Cardiac muscle cell (in vitro differentiated cells and primary cell): ENCODE measurements around the gene NOD1. TPM values are rescaled to one million over a fixed set of nuclear protein-coding genes. Genes with fewer than 3 reads are reported as not detected.
"Not testable (repeated sequence)": the region's sequence is repeated elsewhere in the genome, so short reads cannot be mapped to it uniquely, and the experiment has no call there.

ENCODE experiments used
- DNase-seq, 2 donors: peaks; one replicate each; pipeline versions ENCODE4 v3.0.0 to v3.0.0-alpha.2; 2010 to 2017; ENCODE audit warnings: low read depth in 1 of 2, low spot score in 1 of 2
- H3K27ac ChIP-seq: fragments of 200-600 bp; sonication (generic); 2 replicates; pipeline ENCODE4 v1.5.1; 2016
- H3K27me3 ChIP-seq: fragments of 200-600 bp; sonication (generic); 2 replicates; pipeline ENCODE4 v1.6.0; 2016; ENCODE audit warnings: control low read depth
- H3K36me3 ChIP-seq: fragments of 200-600 bp; sonication (generic); 2 replicates; pipeline ENCODE4 v1.5.1; 2016; ENCODE audit warnings: control low read depth
- H3K4me1 ChIP-seq: fragments of 200-600 bp; sonication (generic); 2 replicates; pipeline ENCODE4 v1.8.1; 2017; ENCODE audit warnings: low read depth, mild to moderate bottlenecking, mixed run types
- H3K4me3 ChIP-seq: fragments of 200-600 bp; sonication (generic); 2 replicates; pipeline ENCODE4 v1.5.1; 2016; ENCODE audit warnings: mild to moderate bottlenecking
- H3K9me3 ChIP-seq: fragments of 200-600 bp; sonication (generic); 2 replicates; pipeline ENCODE4 v1.5.1; 2017; ENCODE audit warnings: low read depth, mild to moderate bottlenecking, control low read depth
- CTCF ChIP-seq: IDR thresholded peaks from 2 replicates; pipeline ENCODE4 v1.5.1; 2012; ENCODE audit warnings: low read depth, mild to moderate bottlenecking, low read length
- polyA plus RNA-seq: library from polyadenylated mRNA; unstranded; fragments of >200 nt; fragmentation: Nextera tagmentation; extraction: Ambion mirVana; gene quantifications from 2 replicates; pipeline ENCODE4 v1.2.1, GENCODE V29; 2016
- total RNA-seq: library from RNA; depleted of rRNA; stranded (reverse); fragments of >200 nt; gene quantifications from 2 replicates; pipeline ENCODE4 v1.2.3, GENCODE V29; 2016

The NOD1 gene
- total and polyA plus RNA-seq, 2 experiments from 2014 or later, result 20.3 to 79.6 TPM

- H3K9me3 ChIP-seq, result no peaks in the 10 kb centered on the region
- H3K36me3 ChIP-seq, result peaks cover 8% of the 10 kb centered on the region
- no peaks in the 10 kb centered on the region for H3K4me1 ChIP-seq
- no peak for TF ChIP-seq CTCF
- no peak for DNase-seq
- H3K27me3 ChIP-seq, result no peaks in the 10 kb centered on the region
- H3K27ac ChIP-seq, result no peak overlapping the region
- no peak overlapping the region for H3K4me3 ChIP-seq
Observed at GRCh38 chr7:30493228-30493627, 14.6 kb upstream of the NOD1 start.

- Histone ChIP-seq H3K4me1 (no peaks in the 10 kb centered on the region), H3K36me3 (no peaks in the 10 kb centered on the region), H3K9me3 (no peaks in the 10 kb centered on the region), H3K27me3 (no peaks in the 10 kb centered on the region), H3K27ac (no peak overlapping the region), H3K4me3 (no peak overlapping the region)
- no peak for DNase-seq
- no peak for TF ChIP-seq CTCF
Observed at GRCh38 chr7:30491417-30491816, 12.8 kb upstream of the NOD1 start.

- no peak for TF ChIP-seq CTCF
- H3K4me3 ChIP-seq, result no peak overlapping the region
- H3K9me3 ChIP-seq, result no peaks in the 10 kb centered on the region
- no peak overlapping the region for H3K27ac ChIP-seq
- no peaks in the 10 kb centered on the region for H3K4me1 ChIP-seq
- no peaks in the 10 kb centered on the region for H3K27me3 ChIP-seq
- DNase-seq, result no peak
- H3K36me3 ChIP-seq, result no peaks in the 10 kb centered on the region
Observed at GRCh38 chr7:30487371-30487770, 8.8 kb upstream of the NOD1 start.

GRCh38 chr7:30485667-30486066, 7.1 kb upstream of the NOD1 start:
- H3K27ac ChIP-seq, result no peak overlapping the region
- no peaks in the 10 kb centered on the region for H3K4me1 ChIP-seq
- H3K27me3 ChIP-seq, result no peaks in the 10 kb centered on the region
- H3K9me3 ChIP-seq, result no peaks in the 10 kb centered on the region
- peak in 1 of 2 donors; percentile 50 for DNase-seq
- no peak for TF ChIP-seq CTCF
- H3K36me3 ChIP-seq, result no peaks in the 10 kb centered on the region
- no peak overlapping the region for H3K4me3 ChIP-seq

- not testable (repeated sequence) for H3K27me3 ChIP-seq, H3K36me3 ChIP-seq, H3K27ac ChIP-seq, H3K9me3 ChIP-seq, DNase-seq, H3K4me3 ChIP-seq
- peaks cover 15% of the 10 kb centered on the region for H3K4me1 ChIP-seq
Observed at GRCh38 chr7:30481416-30481815, 2.8 kb upstream of the NOD1 start.

- no peaks in the 10 kb centered on the region for H3K27me3 ChIP-seq
- no peak for TF ChIP-seq CTCF
- H3K4me1 ChIP-seq, result peaks cover 34% of the 10 kb centered on the region
- no peaks in the 10 kb centered on the region for H3K36me3 ChIP-seq
- peak in 1 of 2 donors; percentile 57 for DNase-seq
- no peaks in the 10 kb centered on the region for H3K9me3 ChIP-seq
- H3K4me3 ChIP-seq, result peak overlapping the region; percentile 64
- H3K27ac ChIP-seq, result no peak overlapping the region
Observed at GRCh38 chr7:30479202-30480120, 877 bp upstream of the NOD1 start.
